GM23338 (cell line): ENCODE measurements around the gene SLC13A5. TPM values are rescaled to one million over a fixed set of nuclear protein-coding genes. Genes with fewer than 3 reads are reported as not detected.

Source experiments
- CREB1 ChIP-seq: fragments of 250-450 bp; sonication (Bioruptor Pico); IDR thresholded peaks from 2 replicates; pipeline ENCODE4 v1.5.0; 2020; ENCODE audit warnings: low read depth, mild to moderate bottlenecking, moderate library complexity
- JUNB ChIP-seq: IDR thresholded peaks from one replicate; pipeline ENCODE4 v1.6.1; 2016; ENCODE audit warnings: antibody characterized with exemption; ENCODE audit not compliant: unreplicated experiment
- NANOG ChIP-seq: IDR thresholded peaks from 2 replicates; pipeline ENCODE4 v1.6.1; 2016; ENCODE audit warnings: antibody characterized with exemption, borderline replicate concordance
- POLR2AphosphoS5 ChIP-seq: IDR thresholded peaks from 2 replicates; pipeline ENCODE4 v1.6.1; 2016; ENCODE audit warnings: antibody characterized with exemption, low read depth
- ZNF331 ChIP-seq: fragments of 250-450 bp; sonication (Bioruptor Pico); IDR thresholded peaks from 2 replicates; pipeline ENCODE4 v1.5.0; 2020; ENCODE audit warnings: low read depth, mild to moderate bottlenecking, moderate library complexity
- ZNF462 ChIP-seq: fragments of 250-450 bp; sonication (Bioruptor Pico); IDR thresholded peaks from 2 replicates; pipeline ENCODE4 v1.5.0; 2020; ENCODE audit warnings: mild to moderate bottlenecking, moderate library complexity
- polyA plus RNA-seq: library from polyadenylated mRNA; unstranded; fragments of >200 nt; fragmentation: Nextera tagmentation; extraction: Ambion mirVana; gene quantifications from 2 replicates; pipeline ENCODE4 v1.2.1, GENCODE V29; 2016
- total RNA-seq: library from RNA; depleted of rRNA; stranded (reverse); fragments of >200 nt; shearing (Covaris generic); gene quantifications from 2 replicates; pipeline ENCODE4 v1.2.3, GENCODE V29; 2014
- TF ChIP-seq, protein P1 (sequence below): IDR thresholded peaks from one replicate; pipeline ENCODE4 v1.6.1; 2018; ENCODE audit warnings: antibody characterized with exemption; ENCODE audit not compliant: unreplicated experiment

The SLC13A5 gene
- total and polyA plus RNA-seq, 2 experiments from 2014 or later: 1.2 to 2.3 TPM

GRCh38 chr17:6675201-6675825 is 37.9 kb downstream of the SLC13A5 start (continued):
- TF ChIP-seq ZNF462 (CRISPR knock-in tag) (no peak), CREB1 (CRISPR knock-in tag) (no peak), NANOG (no peak), ZNF331 (CRISPR knock-in tag) (no peak), JUNB (no peak), POLR2AphosphoS5 (no peak)
- TF ChIP-seq, protein P1, sequence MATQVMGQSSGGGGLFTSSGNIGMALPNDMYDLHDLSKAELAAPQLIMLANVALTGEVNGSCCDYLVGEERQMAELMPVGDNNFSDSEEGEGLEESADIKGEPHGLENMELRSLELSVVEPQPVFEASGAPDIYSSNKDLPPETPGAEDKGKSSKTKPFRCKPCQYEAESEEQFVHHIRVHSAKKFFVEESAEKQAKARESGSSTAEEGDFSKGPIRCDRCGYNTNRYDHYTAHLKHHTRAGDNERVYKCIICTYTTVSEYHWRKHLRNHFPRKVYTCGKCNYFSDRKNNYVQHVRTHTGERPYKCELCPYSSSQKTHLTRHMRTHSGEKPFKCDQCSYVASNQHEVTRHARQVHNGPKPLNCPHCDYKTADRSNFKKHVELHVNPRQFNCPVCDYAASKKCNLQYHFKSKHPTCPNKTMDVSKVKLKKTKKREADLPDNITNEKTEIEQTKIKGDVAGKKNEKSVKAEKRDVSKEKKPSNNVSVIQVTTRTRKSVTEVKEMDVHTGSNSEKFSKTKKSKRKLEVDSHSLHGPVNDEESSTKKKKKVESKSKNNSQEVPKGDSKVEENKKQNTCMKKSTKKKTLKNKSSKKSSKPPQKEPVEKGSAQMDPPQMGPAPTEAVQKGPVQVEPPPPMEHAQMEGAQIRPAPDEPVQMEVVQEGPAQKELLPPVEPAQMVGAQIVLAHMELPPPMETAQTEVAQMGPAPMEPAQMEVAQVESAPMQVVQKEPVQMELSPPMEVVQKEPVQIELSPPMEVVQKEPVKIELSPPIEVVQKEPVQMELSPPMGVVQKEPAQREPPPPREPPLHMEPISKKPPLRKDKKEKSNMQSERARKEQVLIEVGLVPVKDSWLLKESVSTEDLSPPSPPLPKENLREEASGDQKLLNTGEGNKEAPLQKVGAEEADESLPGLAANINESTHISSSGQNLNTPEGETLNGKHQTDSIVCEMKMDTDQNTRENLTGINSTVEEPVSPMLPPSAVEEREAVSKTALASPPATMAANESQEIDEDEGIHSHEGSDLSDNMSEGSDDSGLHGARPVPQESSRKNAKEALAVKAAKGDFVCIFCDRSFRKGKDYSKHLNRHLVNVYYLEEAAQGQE: no peak
